DND-41 (cell line): ENCODE results near the gene SETDB2.

Experiments
- EZH2 ChIP-seq: IDR thresholded peaks from 3 replicates; pipeline ENCODE4 v1.6.1; 2012; ENCODE audit warnings: borderline replicate concordance, low read depth, mild to moderate bottlenecking, moderate library complexity, low read length, inconsistent platforms; ENCODE audit not compliant: severe bottlenecking
- TF ChIP-seq, protein P1 (sequence below): IDR thresholded peaks from 2 replicates; pipeline ENCODE4 v1.5.1; 2012; ENCODE audit warnings: borderline replicate concordance, low read length, moderate library complexity, mild to moderate bottlenecking; ENCODE audit not compliant: poor library complexity, severe bottlenecking; ENCODE audit errors: extremely low read depth

DNA sequence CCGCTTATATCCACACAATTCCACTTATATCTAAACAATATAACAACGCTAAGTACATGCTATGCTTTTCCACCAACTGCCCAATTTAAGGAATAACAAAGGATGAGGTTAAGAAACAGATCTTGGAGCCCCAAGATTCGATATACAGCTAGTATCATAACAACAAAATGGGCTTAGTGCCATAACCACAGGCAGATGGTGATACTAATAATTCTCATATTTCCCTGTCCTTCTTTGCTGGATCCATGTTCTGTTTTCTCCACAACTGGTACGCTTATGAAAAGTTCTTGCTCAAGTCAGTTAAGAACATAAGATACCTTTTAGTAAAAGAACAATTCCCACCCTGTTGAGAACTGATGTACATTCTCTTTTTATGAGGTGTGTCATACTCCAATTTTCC, 34.1 kb upstream of the SETDB2 start:
- TF ChIP-seq EZH2: no peak
- TF ChIP-seq, protein P1, sequence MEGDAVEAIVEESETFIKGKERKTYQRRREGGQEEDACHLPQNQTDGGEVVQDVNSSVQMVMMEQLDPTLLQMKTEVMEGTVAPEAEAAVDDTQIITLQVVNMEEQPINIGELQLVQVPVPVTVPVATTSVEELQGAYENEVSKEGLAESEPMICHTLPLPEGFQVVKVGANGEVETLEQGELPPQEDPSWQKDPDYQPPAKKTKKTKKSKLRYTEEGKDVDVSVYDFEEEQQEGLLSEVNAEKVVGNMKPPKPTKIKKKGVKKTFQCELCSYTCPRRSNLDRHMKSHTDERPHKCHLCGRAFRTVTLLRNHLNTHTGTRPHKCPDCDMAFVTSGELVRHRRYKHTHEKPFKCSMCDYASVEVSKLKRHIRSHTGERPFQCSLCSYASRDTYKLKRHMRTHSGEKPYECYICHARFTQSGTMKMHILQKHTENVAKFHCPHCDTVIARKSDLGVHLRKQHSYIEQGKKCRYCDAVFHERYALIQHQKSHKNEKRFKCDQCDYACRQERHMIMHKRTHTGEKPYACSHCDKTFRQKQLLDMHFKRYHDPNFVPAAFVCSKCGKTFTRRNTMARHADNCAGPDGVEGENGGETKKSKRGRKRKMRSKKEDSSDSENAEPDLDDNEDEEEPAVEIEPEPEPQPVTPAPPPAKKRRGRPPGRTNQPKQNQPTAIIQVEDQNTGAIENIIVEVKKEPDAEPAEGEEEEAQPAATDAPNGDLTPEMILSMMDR: no peak
